Activated naive CD4-positive, alpha-beta T cell treated with anti-CD3 and anti-CD28 coated beads, Interleukin-2, amount 50 U/mL, for 24 hours (primary cell): ENCODE results near the gene DPYSL3.
"Not testable (repeated sequence)": the region's sequence is repeated elsewhere in the genome, so short reads cannot be mapped to it uniquely, and the experiment has no call there.

Experiments used
- H3K27ac Mint-ChIP-seq: one replicate; pipeline ENCODE4 v1.8.0; 2021; ENCODE audit warnings: mild to moderate bottlenecking, mixed read lengths
- H3K27me3 Mint-ChIP-seq: one replicate; pipeline ENCODE4 v1.8.0; 2021; ENCODE audit warnings: mixed read lengths
- H3K36me3 Mint-ChIP-seq: one replicate; pipeline ENCODE4 v1.8.0; 2021; ENCODE audit warnings: mixed read lengths
- H3K4me1 Mint-ChIP-seq: one replicate; pipeline ENCODE4 v1.8.0; 2021; ENCODE audit warnings: mixed read lengths
- H3K4me3 Mint-ChIP-seq: one replicate; pipeline ENCODE4 v1.8.0; 2021; ENCODE audit warnings: mild to moderate bottlenecking, mixed read lengths
- H3K9me3 Mint-ChIP-seq: one replicate; pipeline ENCODE4 v1.8.0; 2021; ENCODE audit warnings: mixed read lengths

DPYSL3 gene

GRCh38 chr5:147393874-147394672 is 115.8 kb downstream of the DPYSL3 start:
- Mint-ChIP-seq H3K9me3 (no peaks in the 10 kb centered on the region), H3K27me3 (no peaks in the 10 kb centered on the region), H3K36me3 (no peaks in the 10 kb centered on the region), H3K27ac (no peak overlapping the region), H3K4me1 (no peaks in the 10 kb centered on the region), H3K4me3 (no peak overlapping the region)

- Mint-ChIP-seq H3K4me1 (no peaks in the 10 kb centered on the region), H3K27me3 (no peaks in the 10 kb centered on the region), H3K9me3 (no peaks in the 10 kb centered on the region), H3K4me3 (no peak overlapping the region), H3K36me3 (no peaks in the 10 kb centered on the region), H3K27ac (no peak overlapping the region)
These were observed 118.1 kb downstream of the DPYSL3 start for GRCh38 chr5:147391781-147392180.

- Mint-ChIP-seq H3K36me3 (no peaks in the 10 kb centered on the region), H3K27me3 (no peaks in the 10 kb centered on the region), H3K27ac (no peak overlapping the region), H3K9me3 (no peaks in the 10 kb centered on the region), H3K4me3 (no peak overlapping the region), H3K4me1 (no peaks in the 10 kb centered on the region)
These were observed 119.1 kb downstream of the DPYSL3 start for GRCh38 chr5:147390654-147391225.

GRCh38 chr5:147388184-147389108 is 121.4 kb downstream of the DPYSL3 start:
- Mint-ChIP-seq H3K27ac (no peak overlapping the region), H3K9me3 (no peaks in the 10 kb centered on the region), H3K27me3 (no peaks in the 10 kb centered on the region), H3K36me3 (no peaks in the 10 kb centered on the region), H3K4me1 (no peaks in the 10 kb centered on the region), H3K4me3 (no peak overlapping the region)

GRCh38 chr5:147387109-147387508 is 122.8 kb downstream of the DPYSL3 start:
- Mint-ChIP-seq H3K4me1 (no peaks in the 10 kb centered on the region), H3K27ac (no peak overlapping the region), H3K4me3 (no peak overlapping the region), H3K9me3 (no peaks in the 10 kb centered on the region), H3K36me3 (no peaks in the 10 kb centered on the region), H3K27me3 (no peaks in the 10 kb centered on the region)

- Mint-ChIP-seq H3K27me3 (no peaks in the 10 kb centered on the region), H3K9me3 (no peaks in the 10 kb centered on the region), H3K4me3 (no peak overlapping the region), H3K36me3 (no peaks in the 10 kb centered on the region), H3K4me1 (no peaks in the 10 kb centered on the region), H3K27ac (no peak overlapping the region)
These were observed 125.3 kb downstream of the DPYSL3 start for GRCh38 chr5:147384346-147385193.

- Mint-ChIP-seq H3K9me3 (no peaks in the 10 kb centered on the region), H3K4me1 (no peaks in the 10 kb centered on the region), H3K36me3 (no peaks in the 10 kb centered on the region), H3K27ac (no peak overlapping the region), H3K4me3 (no peak overlapping the region), H3K27me3 (peaks cover 2% of the 10 kb centered on the region)
These were observed 127.1 kb downstream of the DPYSL3 start for GRCh38 chr5:147382776-147383175.

GRCh38 chr5:147381555-147381954 is 128.3 kb downstream of the DPYSL3 start:
- H3K4me1 Mint-ChIP-seq, result no peaks in the 10 kb centered on the region
- no peaks in the 10 kb centered on the region for H3K9me3 Mint-ChIP-seq
- no peak overlapping the region for H3K4me3 Mint-ChIP-seq
- H3K27me3 Mint-ChIP-seq, result peaks cover 2% of the 10 kb centered on the region
- no peaks in the 10 kb centered on the region for H3K36me3 Mint-ChIP-seq
- H3K27ac Mint-ChIP-seq, result no peak overlapping the region

GRCh38 chr5:147377682-147378081 is 132.2 kb downstream of the DPYSL3 start:
- no peak overlapping the region for H3K27ac Mint-ChIP-seq
- no peak overlapping the region for H3K4me3 Mint-ChIP-seq
- H3K9me3 Mint-ChIP-seq, result no peaks in the 10 kb centered on the region
- no peaks in the 10 kb centered on the region for H3K4me1 Mint-ChIP-seq
- no peaks in the 10 kb centered on the region for H3K36me3 Mint-ChIP-seq
- H3K27me3 Mint-ChIP-seq, result peaks cover 2% of the 10 kb centered on the region

GRCh38 chr5:147375151-147375550 is 134.7 kb downstream of the DPYSL3 start:
- Mint-ChIP-seq H3K4me3 (no peak overlapping the region), H3K36me3 (no peaks in the 10 kb centered on the region), H3K9me3 (no peaks in the 10 kb centered on the region), H3K4me1 (no peaks in the 10 kb centered on the region), H3K27me3 (peaks cover 2% of the 10 kb centered on the region), H3K27ac (no peak overlapping the region)

- H3K9me3 Mint-ChIP-seq, result no peaks in the 10 kb centered on the region
- H3K4me3 Mint-ChIP-seq, result no peak overlapping the region
- H3K27me3 Mint-ChIP-seq, result peaks cover 2% of the 10 kb centered on the region
- no peaks in the 10 kb centered on the region for H3K36me3 Mint-ChIP-seq
- no peak overlapping the region for H3K27ac Mint-ChIP-seq
- no peaks in the 10 kb centered on the region for H3K4me1 Mint-ChIP-seq
These were observed 136.5 kb downstream of the DPYSL3 start for GRCh38 chr5:147373328-147373727.

- Mint-ChIP-seq H3K9me3 (no peaks in the 10 kb centered on the region), H3K36me3 (no peaks in the 10 kb centered on the region)
These were observed 137.7 kb downstream of the DPYSL3 start for GRCh38 chr5:147372191-147372590.

GRCh38 chr5:147371290-147371689 is 138.6 kb downstream of the DPYSL3 start:
- no peaks in the 10 kb centered on the region for H3K9me3 Mint-ChIP-seq
- H3K4me1 Mint-ChIP-seq, result no peaks in the 10 kb centered on the region
- H3K27ac Mint-ChIP-seq, result no peak overlapping the region
- no peak overlapping the region for H3K4me3 Mint-ChIP-seq
- H3K27me3 Mint-ChIP-seq, result no peaks in the 10 kb centered on the region
- H3K36me3 Mint-ChIP-seq, result no peaks in the 10 kb centered on the region

More at GRCh38 chr5:147372191-147372590, 137.7 kb downstream of the DPYSL3 start:
- H3K27me3 Mint-ChIP-seq, result no peaks in the 10 kb centered on the region
- H3K27ac Mint-ChIP-seq, result no peak overlapping the region
- H3K4me3 Mint-ChIP-seq, result no peak overlapping the region
- no peaks in the 10 kb centered on the region for H3K4me1 Mint-ChIP-seq

- H3K9me3 Mint-ChIP-seq, result no peaks in the 10 kb centered on the region
- H3K4me3 Mint-ChIP-seq, result no peak overlapping the region
- no peak overlapping the region for H3K27ac Mint-ChIP-seq
- H3K36me3 Mint-ChIP-seq, result no peaks in the 10 kb centered on the region
- H3K4me1 Mint-ChIP-seq, result no peaks in the 10 kb centered on the region
- H3K27me3 Mint-ChIP-seq, result no peaks in the 10 kb centered on the region
These were observed 140.0 kb downstream of the DPYSL3 start for GRCh38 chr5:147369742-147370374.

- not testable (repeated sequence) for H3K4me3 Mint-ChIP-seq, H3K4me1 Mint-ChIP-seq, H3K27ac Mint-ChIP-seq, H3K9me3 Mint-ChIP-seq, H3K27me3 Mint-ChIP-seq, H3K36me3 Mint-ChIP-seq
These were observed 142.5 kb downstream of the DPYSL3 start for GRCh38 chr5:147367381-147367780.
